ENCODE results near the gene CACNA2D2. TPM values are rescaled to one million over a fixed set of nuclear protein-coding genes. Genes with fewer than 3 reads are reported as not detected.

The CACNA2D2 gene
- total RNA-seq, 1 donor from 2014 or later: 0.23 TPM

DNA sequence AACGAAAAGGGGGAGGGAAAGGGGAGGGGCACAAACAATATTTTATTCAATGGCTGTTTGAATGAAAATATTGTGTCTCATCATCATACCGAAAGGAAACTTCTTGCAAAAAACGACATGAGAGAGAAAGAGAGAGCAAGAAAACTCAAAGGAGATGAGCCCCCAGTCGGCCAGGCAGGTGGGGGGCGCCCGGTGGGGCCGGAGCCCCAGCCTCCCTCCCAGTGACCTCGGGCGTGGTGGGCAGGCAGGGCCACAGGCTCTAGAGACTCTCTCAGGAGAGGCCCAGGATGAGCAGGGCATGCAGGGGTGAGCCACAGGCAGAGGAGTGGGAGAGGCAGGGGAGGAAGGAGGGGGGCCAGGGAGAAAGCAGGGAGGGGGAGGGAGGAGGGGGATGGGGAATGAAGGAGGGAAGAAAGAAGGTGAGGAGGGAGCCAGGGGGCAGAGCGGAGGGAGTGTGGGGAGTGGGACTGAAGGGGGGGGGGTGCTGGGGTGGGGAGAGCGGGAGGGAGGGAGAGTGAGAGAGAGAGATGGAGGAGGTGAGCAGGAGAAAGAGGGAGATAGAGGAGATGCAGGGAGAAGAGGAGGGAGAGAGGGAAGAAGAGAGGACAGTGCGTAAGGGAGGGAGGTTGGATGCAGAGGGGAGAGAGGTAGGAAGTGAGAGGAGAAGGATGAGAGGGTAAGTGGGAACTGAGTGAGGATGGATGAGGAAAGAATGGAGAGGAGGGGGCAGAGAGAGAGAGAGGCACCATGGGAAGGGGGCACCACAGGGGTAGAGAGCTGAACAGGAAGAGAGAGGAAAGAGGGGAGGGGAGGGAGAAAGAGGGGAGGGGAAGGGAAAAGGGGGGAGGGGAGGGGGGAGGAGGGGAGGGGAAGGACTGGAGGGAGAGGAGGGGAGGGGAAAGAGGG, 130.0 kb downstream of the CACNA2D2 start:
- H3K4me1 Mint-ChIP-seq: peaks cover 8% of the 10 kb centered on the region
- no peaks in the 10 kb centered on the region for H3K9me3 Mint-ChIP-seq
- DNase-seq: no peak
- H3K27ac Mint-ChIP-seq: no peak overlapping the region
- H3K36me3 Mint-ChIP-seq (ENCODE audit: low read depth): no peaks in the 10 kb centered on the region
- H3K4me3 Mint-ChIP-seq: no peak overlapping the region
- intact Hi-C loops (cut with micrococcal nuclease): no loop called here
- peaks cover 3% of the 10 kb centered on the region for H3K27me3 Mint-ChIP-seq

DNA sequence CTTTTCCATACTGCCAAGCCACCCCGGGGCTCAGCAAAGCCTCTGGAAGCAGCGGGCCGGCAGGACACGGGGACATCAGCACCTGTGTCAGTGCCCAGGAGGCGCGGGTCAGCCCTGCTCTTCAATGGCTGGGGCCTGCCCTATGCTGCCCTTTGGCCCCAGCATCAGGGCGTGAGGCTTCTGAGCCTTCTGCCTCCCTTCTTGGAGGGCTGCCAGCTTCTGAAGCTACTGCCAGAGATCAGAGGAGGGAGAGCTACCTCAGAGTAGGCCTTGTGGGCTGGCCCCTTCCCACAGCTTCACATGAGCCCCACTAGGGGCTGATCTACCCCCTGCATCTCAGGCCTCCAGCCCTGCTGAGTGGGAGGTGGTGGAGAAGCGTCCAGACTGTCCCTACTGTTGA, 131.1 kb downstream of the CACNA2D2 start:
- no peak overlapping the region for H3K4me3 Mint-ChIP-seq
- H3K4me1 Mint-ChIP-seq: peaks cover 8% of the 10 kb centered on the region
- H3K27me3 Mint-ChIP-seq: peaks cover 3% of the 10 kb centered on the region
- intact Hi-C loops (cut with micrococcal nuclease): no loop called here
- no peaks in the 10 kb centered on the region for H3K36me3 Mint-ChIP-seq (ENCODE audit: low read depth)
- H3K27ac Mint-ChIP-seq: no peak overlapping the region
- DNase-seq: no peak
- no peaks in the 10 kb centered on the region for H3K9me3 Mint-ChIP-seq

DNA sequence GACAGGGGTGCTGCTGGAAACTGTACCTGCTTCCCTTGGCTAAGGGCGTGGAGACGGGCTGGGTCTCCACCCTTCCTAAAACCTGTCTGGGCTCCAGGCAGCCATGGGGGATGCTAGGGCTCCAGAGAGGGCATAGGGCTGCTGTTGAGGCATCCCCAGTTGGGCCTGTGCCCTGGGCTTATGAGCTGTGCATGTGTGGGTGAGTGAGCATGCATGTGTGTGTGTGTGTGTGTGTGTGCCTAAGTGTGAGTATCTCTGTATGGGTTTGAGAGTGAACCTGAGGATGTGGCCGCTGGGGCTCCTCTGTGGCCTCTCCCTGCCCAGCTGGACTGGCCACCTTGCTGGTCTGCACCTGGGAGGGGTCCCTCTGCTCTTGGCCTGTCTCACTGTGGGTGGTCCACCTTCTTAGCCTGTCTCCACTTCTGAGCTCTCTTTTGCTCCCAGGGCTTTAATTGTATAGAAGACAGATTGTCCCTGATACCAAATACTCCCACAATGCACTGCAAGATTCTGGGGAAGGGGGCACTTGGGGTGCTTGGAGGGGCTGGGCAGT, 132.2 kb downstream of the CACNA2D2 start:
- H3K4me3 Mint-ChIP-seq: no peak overlapping the region
- no peak overlapping the region for H3K27ac Mint-ChIP-seq
- no peaks in the 10 kb centered on the region for H3K36me3 Mint-ChIP-seq (ENCODE audit: low read depth)
- H3K4me1 Mint-ChIP-seq: peaks cover 8% of the 10 kb centered on the region
- no peaks in the 10 kb centered on the region for H3K9me3 Mint-ChIP-seq
- no peak for DNase-seq
- peaks cover 3% of the 10 kb centered on the region for H3K27me3 Mint-ChIP-seq
- intact Hi-C loops (cut with micrococcal nuclease): no loop called here

DNA sequence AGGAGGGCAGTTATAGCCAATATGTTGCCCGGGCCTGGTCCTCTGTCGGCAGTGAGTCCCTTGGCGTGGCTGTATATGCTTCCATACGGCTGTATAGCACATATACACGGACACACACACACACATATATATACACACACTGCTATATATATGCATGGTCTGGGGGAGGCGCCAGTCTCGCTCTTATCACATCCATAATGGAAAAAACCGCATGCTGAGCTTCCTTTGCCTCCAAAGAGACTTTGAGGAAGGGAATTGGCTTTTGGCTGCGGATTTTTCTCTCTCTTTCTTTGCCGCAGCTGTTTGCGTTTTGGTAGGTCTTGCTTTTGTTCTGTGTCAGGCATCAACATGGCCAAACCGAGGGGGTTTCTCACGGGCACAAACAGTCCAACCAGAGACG, 132.8 kb downstream of the CACNA2D2 start:
- Mint-ChIP-seq H3K4me1 (peaks cover 11% of the 10 kb centered on the region), H3K9me3 (no peaks in the 10 kb centered on the region), H3K27ac (no peak overlapping the region), H3K36me3 (ENCODE audit: low read depth) (no peaks in the 10 kb centered on the region), H3K4me3 (no peak overlapping the region), H3K27me3 (peaks cover 3% of the 10 kb centered on the region)
- no peak for DNase-seq
- intact Hi-C loops (cut with micrococcal nuclease): no loop called here

DNA sequence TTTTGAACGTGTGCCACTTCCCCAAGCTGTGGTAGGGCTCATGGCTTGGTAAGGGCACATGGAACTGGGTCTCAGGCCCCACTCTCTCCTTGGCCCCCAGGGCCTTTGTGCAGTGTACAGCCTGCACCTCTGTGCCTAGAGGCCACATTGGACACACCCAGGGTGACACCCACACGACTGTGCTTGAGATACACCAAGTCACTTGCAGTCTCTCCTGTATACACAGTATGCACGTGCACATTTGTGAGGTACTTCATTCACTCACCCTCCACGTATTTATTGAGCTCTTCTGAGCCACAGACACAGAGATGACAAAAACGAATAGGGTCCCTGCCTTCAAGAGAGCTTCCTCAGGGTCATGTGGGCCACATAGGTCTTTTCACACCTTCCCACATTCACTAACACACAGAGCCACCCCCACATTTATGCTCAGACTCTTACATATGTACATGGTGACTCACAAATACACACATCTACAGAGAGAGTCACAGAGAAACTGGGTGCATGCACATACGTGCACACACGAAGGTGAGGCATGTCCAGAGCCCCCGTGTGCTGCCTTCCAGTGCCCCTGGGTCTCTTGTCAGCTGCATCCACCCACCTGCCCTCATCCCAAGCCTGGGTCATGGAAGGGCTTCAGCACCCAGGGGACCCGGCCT, 134.3 kb downstream of the CACNA2D2 start:
- Mint-ChIP-seq H3K4me1 (peaks cover 13% of the 10 kb centered on the region), H3K36me3 (ENCODE audit: low read depth) (no peaks in the 10 kb centered on the region), H3K9me3 (no peaks in the 10 kb centered on the region), H3K27me3 (peaks cover 3% of the 10 kb centered on the region), H3K4me3 (no peak overlapping the region), H3K27ac (no peak overlapping the region)
- DNase-seq: no peak
- intact Hi-C loops (cut with micrococcal nuclease): no loop called here

DNA sequence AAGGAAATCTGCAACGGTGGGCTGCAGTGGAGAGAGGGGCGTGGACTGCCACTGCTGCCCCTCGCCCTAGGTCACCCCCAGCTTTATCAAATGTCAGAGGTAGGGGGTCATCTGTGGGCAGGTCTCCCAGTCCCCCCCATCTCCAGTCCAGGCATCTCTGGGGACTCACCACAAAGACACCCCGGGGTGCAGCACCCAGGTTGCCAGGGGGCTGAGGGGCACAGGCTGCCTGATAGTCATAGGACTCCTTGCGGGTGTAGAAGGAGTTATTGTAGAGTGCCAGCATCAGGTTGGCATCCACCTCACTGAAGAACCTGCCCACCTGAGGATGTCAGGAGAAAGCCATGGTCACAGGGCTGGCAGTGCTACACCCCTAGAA, 137.6 kb downstream of the CACNA2D2 start:
- no peak for DNase-seq
- Mint-ChIP-seq H3K4me3 (peak overlapping the region; percentile 83), H3K27me3 (no peaks in the 10 kb centered on the region), H3K36me3 (ENCODE audit: low read depth) (no peaks in the 10 kb centered on the region), H3K4me1 (peaks cover 11% of the 10 kb centered on the region), H3K27ac (peak overlapping the region; percentile 62), H3K9me3 (no peaks in the 10 kb centered on the region)
- intact Hi-C loops (cut with micrococcal nuclease): loop anchor here (1.0 to 2.0 kb wide), 2 partner anchors 15 to 29 kb away; partner anchors contain the start of genes CYB561D2 and NPRL2

DNA sequence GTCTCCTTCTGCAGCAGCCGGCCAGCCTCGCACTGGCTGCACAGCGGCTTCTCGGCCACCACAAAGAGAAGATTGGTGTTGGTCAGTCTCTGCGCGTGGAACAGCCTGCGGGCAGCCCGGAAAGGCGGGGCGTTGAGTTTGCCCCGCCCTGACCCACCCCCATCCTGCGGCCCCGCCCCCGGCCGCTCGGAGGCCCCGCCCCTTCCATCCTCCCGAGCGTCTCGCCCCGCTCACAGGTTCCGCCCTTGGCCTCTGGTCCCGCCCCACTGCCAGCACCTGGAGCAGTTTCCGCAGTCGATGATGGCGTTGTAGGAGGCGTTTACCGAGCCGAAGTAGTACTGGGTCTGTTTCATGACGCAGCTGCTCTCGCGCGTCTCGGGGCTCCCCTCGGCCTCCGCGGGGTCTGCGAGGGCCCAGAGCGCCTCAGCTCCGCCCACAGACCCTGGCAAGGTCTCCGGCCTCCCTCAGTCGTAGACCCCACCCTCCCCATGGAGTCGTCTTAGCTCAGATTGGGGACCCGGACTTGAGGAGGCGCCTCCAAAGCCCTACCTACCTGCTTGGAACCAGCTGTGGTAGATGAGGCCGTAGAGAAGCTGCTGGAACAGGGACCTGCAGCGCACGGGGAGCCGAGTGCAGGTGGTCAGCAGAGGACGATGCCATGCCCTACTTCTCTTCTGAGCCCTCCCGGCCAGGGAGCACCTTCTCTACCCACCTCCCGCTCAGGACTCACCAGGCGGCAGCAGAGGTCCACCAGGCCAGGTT, 138.2 kb downstream of the CACNA2D2 start:
- H3K9me3 Mint-ChIP-seq: no peaks in the 10 kb centered on the region
- peaks cover 11% of the 10 kb centered on the region for H3K4me1 Mint-ChIP-seq
- H3K36me3 Mint-ChIP-seq (ENCODE audit: low read depth): no peaks in the 10 kb centered on the region
- H3K27ac Mint-ChIP-seq: peak overlapping the region; percentile 62
- DNase-seq: peak; percentile 98
- no peaks in the 10 kb centered on the region for H3K27me3 Mint-ChIP-seq
- peak overlapping the region; percentile 83 for H3K4me3 Mint-ChIP-seq
- intact Hi-C loops (cut with micrococcal nuclease): loop anchor here (1.0 to 2.0 kb wide), 2 partner anchors 14 to 28 kb away; partner anchors contain the start of genes CYB561D2 and NPRL2

DNA sequence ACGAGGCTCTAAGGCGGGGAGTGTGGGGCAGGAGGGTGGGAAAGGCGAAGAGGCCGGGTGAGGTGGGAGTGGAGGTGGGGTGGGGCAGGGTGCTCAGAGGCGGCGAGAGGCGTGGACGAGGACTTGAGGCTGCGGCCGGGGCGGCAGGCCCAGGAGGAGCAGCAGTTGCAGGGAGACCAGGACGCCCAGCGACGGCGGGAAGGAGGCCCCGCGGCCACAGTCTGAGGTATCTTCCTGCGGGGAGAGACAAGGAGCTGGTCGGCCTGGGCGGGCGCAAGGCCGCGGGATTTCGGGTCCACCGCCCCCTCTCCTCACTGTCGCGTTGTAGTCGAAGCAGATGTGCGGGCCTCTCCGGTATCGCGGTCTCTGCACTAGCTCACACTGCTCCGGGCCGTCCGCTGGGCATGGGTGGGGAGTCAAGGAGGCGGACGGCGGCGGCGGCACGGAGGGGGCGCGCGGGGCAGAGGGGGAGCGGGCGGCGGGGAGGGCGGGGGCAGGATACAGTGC, 138.8 kb downstream of the CACNA2D2 start:
- Mint-ChIP-seq H3K4me1 (peaks cover 15% of the 10 kb centered on the region), H3K27ac (peak overlapping the region; percentile 62), H3K9me3 (no peaks in the 10 kb centered on the region), H3K4me3 (peak overlapping the region; percentile 83), H3K36me3 (ENCODE audit: low read depth) (no peaks in the 10 kb centered on the region), H3K27me3 (no peaks in the 10 kb centered on the region)
- DNase-seq: no peak
- intact Hi-C loops (cut with micrococcal nuclease): loop anchor here (1.0 to 2.0 kb wide), 2 partner anchors 14 to 27 kb away; partner anchors contain the start of genes CYB561D2 and NPRL2

DNA sequence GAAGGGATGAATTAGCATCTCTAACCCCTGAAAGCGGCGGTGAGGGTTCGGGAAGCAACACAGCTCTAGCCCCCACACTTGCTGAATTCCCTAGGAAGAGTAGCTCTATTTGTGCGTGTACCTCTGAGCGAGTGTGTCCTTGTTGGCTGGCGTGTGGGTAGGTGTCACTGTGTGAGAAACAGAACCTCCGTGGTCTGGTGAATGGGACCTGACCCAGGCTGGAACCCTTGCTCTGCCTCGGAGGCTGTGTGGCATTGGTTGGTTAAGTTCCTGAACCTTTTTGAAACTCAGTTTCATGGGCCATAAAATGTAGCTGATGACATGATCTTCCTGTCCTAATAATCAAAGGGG, 143.7 kb downstream of the CACNA2D2 start:
- peaks cover 35% of the 10 kb centered on the region for H3K4me1 Mint-ChIP-seq
- H3K27ac Mint-ChIP-seq: peak overlapping the region; percentile 95
- no peaks in the 10 kb centered on the region for H3K27me3 Mint-ChIP-seq
- peak overlapping the region; percentile 98 for H3K4me3 Mint-ChIP-seq
- intact Hi-C loops (cut with micrococcal nuclease): loop anchor here (1.0 to 5.0 kb wide), 4 partner anchors 8 to 1028 kb away; partner anchors contain the start of genes IFRD2 and MANF
- peaks cover 27% of the 10 kb centered on the region for H3K36me3 Mint-ChIP-seq (ENCODE audit: low read depth)
- no peak for DNase-seq
- no peaks in the 10 kb centered on the region for H3K9me3 Mint-ChIP-seq

DNA sequence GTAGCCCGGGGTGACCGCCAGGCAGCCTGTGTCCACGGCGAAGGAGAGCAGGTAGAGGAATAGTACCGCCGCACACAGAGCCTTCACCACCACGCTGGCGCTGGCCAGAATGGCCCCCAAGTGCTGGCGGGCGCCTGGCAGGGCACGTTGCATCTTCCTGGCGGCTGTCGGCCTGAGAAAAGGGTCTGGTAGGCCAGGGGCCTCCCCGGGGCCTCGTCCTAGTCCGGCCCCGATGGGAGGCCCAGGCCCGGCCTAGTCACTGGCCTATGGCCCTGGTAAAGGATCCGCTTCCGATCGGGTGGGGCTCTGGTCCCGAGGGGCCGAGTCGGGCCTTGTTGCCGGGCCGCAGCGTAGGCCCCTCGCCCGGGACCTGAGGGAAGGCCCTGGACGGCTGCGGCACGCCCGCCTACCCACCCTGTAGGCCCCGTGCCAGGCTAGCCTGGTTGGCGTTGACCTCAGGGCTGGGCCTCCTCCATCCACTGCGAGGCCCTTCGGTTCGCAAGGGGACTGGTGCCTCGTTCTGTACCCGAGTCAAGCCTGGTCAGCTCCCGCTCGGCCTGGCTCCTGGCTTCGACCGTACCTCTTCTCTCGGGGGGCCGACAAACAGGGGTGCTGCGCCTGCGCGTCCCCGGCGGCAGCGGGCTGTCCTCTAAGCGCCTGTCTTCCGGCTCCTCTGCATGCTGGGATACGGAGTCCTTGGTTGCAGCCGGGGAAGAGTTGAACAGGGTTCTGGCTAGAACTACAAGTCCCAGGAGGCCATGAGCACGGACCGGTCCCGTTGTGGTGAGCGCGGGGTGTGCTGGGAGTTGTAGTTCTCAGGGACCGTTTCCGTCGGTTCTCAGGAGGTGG, 144.3 kb downstream of the CACNA2D2 start, which contains the start of gene TMEM115:
Gene TMEM115 (minus strand): TSS at position 611 of the 849 bp plus-strand sequence. CDS start 458 bp downstream, at position 153.
- H3K9me3 Mint-ChIP-seq: no peaks in the 10 kb centered on the region
- peak within 1 kb of the TSS; percentile 95 for H3K27ac Mint-ChIP-seq
- peaks cover 35% of the 10 kb centered on the region for H3K4me1 Mint-ChIP-seq
- peak within 1 kb of the TSS; percentile 98 for H3K4me3 Mint-ChIP-seq
- DNase-seq: peak; percentile 98
- H3K27me3 Mint-ChIP-seq: no peaks in the 10 kb centered on the region
- intact Hi-C loops (cut with micrococcal nuclease): loop anchor here (1.0 to 5.0 kb wide), 4 partner anchors 8 to 1028 kb away; partner anchors contain the start of genes IFRD2 and MANF
- peaks cover 32% of the 10 kb centered on the region for H3K36me3 Mint-ChIP-seq (ENCODE audit: low read depth)

DNA sequence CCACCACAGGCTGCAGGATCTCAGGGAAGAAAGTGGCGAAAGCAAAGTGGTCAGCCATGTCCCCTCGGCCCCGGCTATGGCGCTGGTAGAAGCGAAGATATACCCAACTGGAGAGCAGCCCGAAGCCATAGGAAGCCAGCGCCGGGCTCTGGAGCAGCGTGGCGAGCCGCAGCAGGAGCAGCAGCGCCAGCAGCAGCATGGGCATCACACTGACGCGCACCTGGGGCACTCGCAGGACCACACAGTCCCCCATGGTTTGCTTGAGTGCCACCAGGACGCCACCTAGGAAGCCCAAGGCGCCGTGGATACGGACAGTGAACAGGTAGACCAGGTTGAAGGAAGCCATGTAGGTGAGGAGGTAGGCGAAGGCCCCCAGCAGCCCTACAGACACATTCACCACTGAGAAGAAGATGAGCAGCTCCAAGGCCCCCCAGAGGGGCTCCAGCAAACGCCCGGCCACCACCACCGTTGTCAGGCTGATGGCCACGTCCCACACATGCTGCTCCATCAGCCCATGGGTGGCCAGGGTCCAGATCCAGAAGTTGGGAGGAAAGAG, 145.0 kb downstream of the CACNA2D2 start:
- DNase-seq: no peak
- H3K27ac Mint-ChIP-seq: peak overlapping the region; percentile 81
- H3K36me3 Mint-ChIP-seq (ENCODE audit: low read depth): peaks cover 33% of the 10 kb centered on the region
- no peaks in the 10 kb centered on the region for H3K9me3 Mint-ChIP-seq
- no peaks in the 10 kb centered on the region for H3K27me3 Mint-ChIP-seq
- peaks cover 35% of the 10 kb centered on the region for H3K4me1 Mint-ChIP-seq
- H3K4me3 Mint-ChIP-seq: peak overlapping the region; percentile 98
- intact Hi-C loops (cut with micrococcal nuclease): loop anchor here (2.0 to 5.0 kb wide), 2 partner anchors 22 to 1029 kb away; partner anchors contain the start of gene MANF

DNA sequence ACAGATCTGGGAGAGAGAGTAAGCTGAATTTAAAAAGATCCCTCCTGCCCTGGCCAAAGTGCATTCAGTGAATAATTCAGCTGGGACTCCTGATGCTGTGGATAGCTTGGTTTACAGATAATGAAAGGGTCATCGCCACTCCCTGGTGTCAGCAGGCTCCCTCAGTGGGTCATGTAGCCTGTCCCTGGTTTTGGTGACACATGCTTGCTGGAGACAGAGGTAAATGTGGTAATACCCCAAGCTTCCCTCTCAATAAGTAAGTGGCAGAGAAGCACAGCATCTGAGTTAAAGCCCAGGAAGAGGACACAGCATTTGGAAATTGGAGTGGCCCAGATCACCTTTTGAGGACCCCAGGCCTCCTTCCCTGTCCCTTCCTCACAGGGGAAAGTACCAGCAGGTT, 146.0 kb downstream of the CACNA2D2 start:
- DNase-seq: no peak
- H3K4me3 Mint-ChIP-seq: peak overlapping the region; percentile 98
- no peaks in the 10 kb centered on the region for H3K9me3 Mint-ChIP-seq
- peaks cover 34% of the 10 kb centered on the region for H3K4me1 Mint-ChIP-seq
- intact Hi-C loops (cut with micrococcal nuclease): loop anchor here (5.0 kb wide), 1 partner anchor 1030 kb away; the partner anchor contains the start of gene MANF
- H3K27ac Mint-ChIP-seq: peak overlapping the region; percentile 20
- peaks cover 33% of the 10 kb centered on the region for H3K36me3 Mint-ChIP-seq (ENCODE audit: low read depth)
- no peaks in the 10 kb centered on the region for H3K27me3 Mint-ChIP-seq

Data from activated CD4-positive, alpha-beta T cell treated with anti-CD3 and anti-CD28 coated beads, Interleukin-2, amount 10 ng/mL, durations not matched to agents 24 days and 14 days (primary cell).